ENCODE measurements around the gene PRPF38B.
"Not testable (repeated sequence)": the region's sequence is repeated elsewhere in the genome, so short reads cannot be mapped to it uniquely, and the experiment has no call there.

Gene PRPF38B

GRCh38 chr1:108665067-108665466 lies 27.0 kb upstream of the PRPF38B start:
- H2AFZ ChIP-seq (ENCODE audit: low read depth, low read length): no peak overlapping the region

DNA sequence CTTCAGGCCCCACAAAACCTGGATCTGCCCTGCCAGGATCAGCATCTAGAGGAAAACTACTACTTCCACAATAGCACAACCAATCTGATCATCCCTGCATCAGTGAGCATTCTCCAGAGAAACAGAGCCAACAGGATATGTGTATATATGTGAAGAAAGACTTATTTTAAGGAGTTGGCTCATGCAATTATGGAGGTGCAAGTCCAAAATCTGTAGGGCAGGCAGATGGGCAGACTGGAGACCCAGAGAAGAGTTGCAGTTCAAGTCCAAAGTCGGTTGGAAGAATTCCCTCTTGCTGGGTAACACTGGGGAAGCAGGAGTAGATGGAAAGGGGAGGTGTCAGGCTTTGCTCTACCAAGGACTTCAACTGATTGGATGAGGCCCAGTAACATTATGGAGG lies 26.3 kb upstream of the PRPF38B start:
- Histone ChIP-seq H3K4me3 (ENCODE audit: low read length) (no peak overlapping the region), H3K9ac (ENCODE audit: low read length) (no peak overlapping the region), H3K36me3 (replicated peaks; ENCODE audit: low read depth, low read length) (no peaks in the 10 kb centered on the region), H3K4me1 (ENCODE audit: low read length) (peaks cover 6% of the 10 kb centered on the region; the same call in 1 of the 2 replicates), H3K9me3 (ENCODE audit: insufficient read depth, low read length) (no peaks in the 10 kb centered on the region), H3K79me2 (ENCODE audit: low read length) (no peaks in the 10 kb centered on the region), H2AFZ (ENCODE audit: low read depth, low read length) (no peak overlapping the region), H4K20me1 (ENCODE audit: insufficient read depth, low read length) (no peaks in the 10 kb centered on the region), H3K27me3 (ENCODE audit: low read depth, low read length) (no peaks in the 10 kb centered on the region), H3K27ac (ENCODE audit: low read length) (no peak overlapping the region), H3K4me2 (ENCODE audit: low read length) (no peak overlapping the region)
- TF ChIP-seq EZH2phosphoT487 (IDR thresholded peaks at IDR 0.05; ENCODE audit: low read depth): no peak
- TF ChIP-seq, protein P1, sequence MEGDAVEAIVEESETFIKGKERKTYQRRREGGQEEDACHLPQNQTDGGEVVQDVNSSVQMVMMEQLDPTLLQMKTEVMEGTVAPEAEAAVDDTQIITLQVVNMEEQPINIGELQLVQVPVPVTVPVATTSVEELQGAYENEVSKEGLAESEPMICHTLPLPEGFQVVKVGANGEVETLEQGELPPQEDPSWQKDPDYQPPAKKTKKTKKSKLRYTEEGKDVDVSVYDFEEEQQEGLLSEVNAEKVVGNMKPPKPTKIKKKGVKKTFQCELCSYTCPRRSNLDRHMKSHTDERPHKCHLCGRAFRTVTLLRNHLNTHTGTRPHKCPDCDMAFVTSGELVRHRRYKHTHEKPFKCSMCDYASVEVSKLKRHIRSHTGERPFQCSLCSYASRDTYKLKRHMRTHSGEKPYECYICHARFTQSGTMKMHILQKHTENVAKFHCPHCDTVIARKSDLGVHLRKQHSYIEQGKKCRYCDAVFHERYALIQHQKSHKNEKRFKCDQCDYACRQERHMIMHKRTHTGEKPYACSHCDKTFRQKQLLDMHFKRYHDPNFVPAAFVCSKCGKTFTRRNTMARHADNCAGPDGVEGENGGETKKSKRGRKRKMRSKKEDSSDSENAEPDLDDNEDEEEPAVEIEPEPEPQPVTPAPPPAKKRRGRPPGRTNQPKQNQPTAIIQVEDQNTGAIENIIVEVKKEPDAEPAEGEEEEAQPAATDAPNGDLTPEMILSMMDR (IDR thresholded peaks at IDR 0.05; ENCODE audit: low read depth, low read length): no peak

More at GRCh38 chr1:108665067-108665466, 27.0 kb upstream of the PRPF38B start:
- no peak overlapping the region for H3K4me2 ChIP-seq (ENCODE audit: low read length)
- no peak overlapping the region for H3K9ac ChIP-seq (ENCODE audit: low read length)
- H3K79me2 ChIP-seq (ENCODE audit: low read length): no peaks in the 10 kb centered on the region
- no peaks in the 10 kb centered on the region for H4K20me1 ChIP-seq (ENCODE audit: insufficient read depth, low read length)
- no peak for TF ChIP-seq EZH2phosphoT487 (IDR thresholded peaks at IDR 0.05; ENCODE audit: low read depth)
- TF ChIP-seq, protein P1 (IDR thresholded peaks at IDR 0.05; ENCODE audit: low read depth, low read length): no peak
- H3K27ac ChIP-seq (ENCODE audit: low read length): no peak overlapping the region
- H3K27me3 ChIP-seq (ENCODE audit: low read depth, low read length): no peaks in the 10 kb centered on the region
- no peak overlapping the region for H3K4me3 ChIP-seq (ENCODE audit: low read length)
- H3K9me3 ChIP-seq (ENCODE audit: insufficient read depth, low read length): no peaks in the 10 kb centered on the region
- H3K4me1 ChIP-seq (ENCODE audit: low read length): peaks cover 6% of the 10 kb centered on the region; the same call in 1 of the 2 replicates
- no peaks in the 10 kb centered on the region for H3K36me3 ChIP-seq (replicated peaks; ENCODE audit: low read depth, low read length)

DNA sequence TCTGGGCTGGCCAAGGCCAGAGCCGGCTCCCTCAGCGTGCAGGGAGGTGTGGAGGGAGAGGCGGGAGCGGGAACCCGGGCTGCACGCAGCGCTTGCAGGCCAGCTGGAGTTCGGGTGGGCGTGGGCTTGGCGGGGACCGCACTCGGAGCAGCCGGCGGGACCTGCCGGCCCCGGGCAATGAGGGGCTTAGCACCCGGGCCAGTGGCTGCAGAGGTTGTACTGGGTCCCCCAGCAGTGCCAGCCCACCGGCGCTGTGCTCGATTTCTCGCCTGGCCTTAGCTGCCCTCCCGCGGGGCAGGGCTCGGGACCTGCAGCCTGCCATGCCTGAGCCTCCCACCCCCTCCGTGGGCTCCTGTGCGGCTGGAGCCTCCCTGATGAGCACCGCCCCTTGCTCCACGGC lies 24.7 kb upstream of the PRPF38B start:
- not testable (repeated sequence) for H2AFZ ChIP-seq (ENCODE audit: low read depth, low read length); H4K20me1 ChIP-seq (ENCODE audit: insufficient read depth, low read length); H3K4me1 ChIP-seq (ENCODE audit: low read length); H3K27ac ChIP-seq (ENCODE audit: low read length); H3K9ac ChIP-seq (ENCODE audit: low read length); H3K79me2 ChIP-seq (ENCODE audit: low read length); H3K4me2 ChIP-seq (ENCODE audit: low read length); H3K4me3 ChIP-seq (ENCODE audit: low read length); H3K27me3 ChIP-seq (ENCODE audit: low read depth, low read length); H3K9me3 ChIP-seq (ENCODE audit: insufficient read depth, low read length); H3K36me3 ChIP-seq (replicated peaks; ENCODE audit: low read depth, low read length)

- no peak overlapping the region for H3K4me2 ChIP-seq (ENCODE audit: low read length)
- no peaks in the 10 kb centered on the region for H4K20me1 ChIP-seq (ENCODE audit: insufficient read depth, low read length)
- no peak overlapping the region for H3K9ac ChIP-seq (ENCODE audit: low read length)
- no peak overlapping the region for H2AFZ ChIP-seq (ENCODE audit: low read depth, low read length)
- no peaks in the 10 kb centered on the region for H3K9me3 ChIP-seq (ENCODE audit: insufficient read depth, low read length)
- no peaks in the 10 kb centered on the region for H3K27me3 ChIP-seq (ENCODE audit: low read depth, low read length)
- no peaks in the 10 kb centered on the region for H3K4me1 ChIP-seq (ENCODE audit: low read length)
- H3K79me2 ChIP-seq (ENCODE audit: low read length): no peaks in the 10 kb centered on the region
- no peak overlapping the region for H3K27ac ChIP-seq (ENCODE audit: low read length)
- TF ChIP-seq, protein P1 (IDR thresholded peaks at IDR 0.05; ENCODE audit: low read depth, low read length): no peak
- no peak for TF ChIP-seq EZH2phosphoT487 (IDR thresholded peaks at IDR 0.05; ENCODE audit: low read depth)
- no peak overlapping the region for H3K4me3 ChIP-seq (ENCODE audit: low read length)
- H3K36me3 ChIP-seq (replicated peaks; ENCODE audit: low read depth, low read length): no peaks in the 10 kb centered on the region
Measured at GRCh38 chr1:108668777-108669176, 23.3 kb upstream of the PRPF38B start.

- no peaks in the 10 kb centered on the region for H3K9me3 ChIP-seq (ENCODE audit: insufficient read depth, low read length)
- H3K27me3 ChIP-seq (ENCODE audit: low read depth, low read length): no peaks in the 10 kb centered on the region
- TF ChIP-seq EZH2phosphoT487 (IDR thresholded peaks at IDR 0.05; ENCODE audit: low read depth): no peak
- TF ChIP-seq, protein P1 (IDR thresholded peaks at IDR 0.05; ENCODE audit: low read depth, low read length): no peak
- H2AFZ ChIP-seq (ENCODE audit: low read depth, low read length): 0 out of 2 replicates have a peak overlapping the region, but pooled peaks have one; percentile 39
- H3K27ac ChIP-seq (ENCODE audit: low read length): no peak overlapping the region
- no peak overlapping the region for H3K9ac ChIP-seq (ENCODE audit: low read length)
- H3K79me2 ChIP-seq (ENCODE audit: low read length): no peaks in the 10 kb centered on the region
- no peaks in the 10 kb centered on the region for H3K4me1 ChIP-seq (ENCODE audit: low read length)
- H4K20me1 ChIP-seq (ENCODE audit: insufficient read depth, low read length): no peaks in the 10 kb centered on the region
- no peaks in the 10 kb centered on the region for H3K36me3 ChIP-seq (replicated peaks; ENCODE audit: low read depth, low read length)
- no peak overlapping the region for H3K4me3 ChIP-seq (ENCODE audit: low read length)
- peak overlapping the region; percentile 12; the same call in 1 of the 2 replicates for H3K4me2 ChIP-seq (ENCODE audit: low read length)
Measured at GRCh38 chr1:108669679-108670078, 22.4 kb upstream of the PRPF38B start.

All from OCI-LY3 (cell line).